Kidney epithelial cell (primary cell): ENCODE data around the gene SS18L1. TPM values are rescaled to one million over a fixed set of nuclear protein-coding genes. Genes with fewer than 3 reads are reported as not detected.

Experiments used
- DNase-seq: peaks from one replicate; pipeline ENCODE4 v3.0.0-alpha.2; 2010; ENCODE audit warnings: low read depth
- H3K27me3 ChIP-seq: 2 replicates; pipeline ENCODE4 v1.6.0; 2011; ENCODE audit warnings: low read length; ENCODE audit not compliant: control insufficient read depth, insufficient read depth
- H3K36me3 ChIP-seq: 2 replicates; pipeline ENCODE4 v1.5.1; 2011; ENCODE audit warnings: low read length; ENCODE audit not compliant: control insufficient read depth, insufficient read depth
- H3K4me3 ChIP-seq: 2 replicates; pipeline ENCODE4 v1.5.1; 2011; ENCODE audit warnings: low read depth, mild to moderate bottlenecking, control low read depth, low read length
- CTCF ChIP-seq: IDR thresholded peaks from 2 replicates; pipeline ENCODE4 v1.5.1; 2011; ENCODE audit warnings: mild to moderate bottlenecking, moderate library complexity, low read length, control low read depth, inconsistent platforms; ENCODE audit not compliant: insufficient read depth, poor library complexity, severe bottlenecking
- total RNA-seq: library from RNA; depleted of rRNA; stranded (reverse); fragments of >200 nt; gene quantifications from 2 replicates; pipeline ENCODE4 v1.2.3, GENCODE V29; 2015

The SS18L1 gene
- total RNA-seq, 1 donor from 2014 or later: 15.9 TPM

- H3K27me3 ChIP-seq: peaks cover 75% of the 10 kb centered on the region
- H3K4me3 ChIP-seq: no peak overlapping the region
- no peak for DNase-seq
- no peaks in the 10 kb centered on the region for H3K36me3 ChIP-seq
- TF ChIP-seq CTCF: no peak
Observed at GRCh38 chr20:62212299-62212698, 68.7 kb downstream of the SS18L1 start.

- Histone ChIP-seq H3K4me3 (no peak overlapping the region), H3K27me3 (peaks cover 86% of the 10 kb centered on the region)
- no peak for TF ChIP-seq CTCF
Observed at GRCh38 chr20:62214067-62214466, 70.5 kb downstream of the SS18L1 start.

GRCh38 chr20:62215020-62215990, 71.7 kb downstream of the SS18L1 start:
- no peak for DNase-seq
- no peak for TF ChIP-seq CTCF
- Histone ChIP-seq H3K4me3 (no peak overlapping the region), H3K27me3 (peaks cover 82% of the 10 kb centered on the region), H3K36me3 (no peaks in the 10 kb centered on the region)

More at GRCh38 chr20:62214067-62214466, 70.5 kb downstream of the SS18L1 start:
- H3K36me3 ChIP-seq: no peaks in the 10 kb centered on the region
- no peak for DNase-seq

- TF ChIP-seq CTCF: no peak
- H3K36me3 ChIP-seq: no peaks in the 10 kb centered on the region
- H3K4me3 ChIP-seq: no peak overlapping the region
- DNase-seq: no peak
- H3K27me3 ChIP-seq: peaks cover 82% of the 10 kb centered on the region
Observed at GRCh38 chr20:62215991-62216635, 72.5 kb downstream of the SS18L1 start.

- no peak for DNase-seq
- Histone ChIP-seq H3K27me3 (peaks cover 82% of the 10 kb centered on the region), H3K4me3 (no peak overlapping the region), H3K36me3 (no peaks in the 10 kb centered on the region)
- TF ChIP-seq CTCF: no peak
Observed at GRCh38 chr20:62216636-62217566, 73.3 kb downstream of the SS18L1 start.
